Thyroid gland (tissue), 4 donors: ENCODE results near the gene DTNBP1.

Experiments
- CTCF ChIP-seq, 6 experiments: fragments of 200-600 bp in 3 of 6; fragments of 450-650 bp in 3 of 6; sonication (generic) in 3 of 6; IDR thresholded peaks; one replicate each; pipeline ENCODE4 v1.5.1; 2016 to 2019; ENCODE audit warnings: antibody characterized with exemption in 6 of 6, mild to moderate bottlenecking in 2 of 6, inconsistent platforms in 1 of 6, moderate library complexity in 1 of 6
- POLR2A ChIP-seq, 2 donors: fragments of 450-650 bp; IDR thresholded peaks; one replicate each; pipeline ENCODE4 v1.6.1; 2017; ENCODE audit warnings: antibody characterized with exemption in 2 of 2, mild to moderate bottlenecking in 2 of 2, moderate library complexity in 1 of 2

- TF ChIP-seq POLR2A (IDR thresholded peaks at IDR 0.05) = no peak
- TF ChIP-seq CTCF (IDR thresholded peaks at IDR 0.05) = no peak
These were observed 109.8 kb downstream of the DTNBP1 start for GRCh38 chr6:15553031-15553430.
